Measurements from ENCODE around the gene RAB8A.
"Not testable (repeated sequence)": the region's sequence is repeated elsewhere in the genome, so short reads cannot be mapped to it uniquely, and the experiment has no call there.

RAB8A gene

GRCh38 chr19:16143399-16144215, 31.9 kb downstream of the RAB8A start, which contains the start of gene HSH2D:
Gene HSH2D (plus strand): TSS chr19:16143685. CDS start chr19:16148751, 5,066 bp downstream.
- DNase-seq: peak; percentile 81

DNA sequence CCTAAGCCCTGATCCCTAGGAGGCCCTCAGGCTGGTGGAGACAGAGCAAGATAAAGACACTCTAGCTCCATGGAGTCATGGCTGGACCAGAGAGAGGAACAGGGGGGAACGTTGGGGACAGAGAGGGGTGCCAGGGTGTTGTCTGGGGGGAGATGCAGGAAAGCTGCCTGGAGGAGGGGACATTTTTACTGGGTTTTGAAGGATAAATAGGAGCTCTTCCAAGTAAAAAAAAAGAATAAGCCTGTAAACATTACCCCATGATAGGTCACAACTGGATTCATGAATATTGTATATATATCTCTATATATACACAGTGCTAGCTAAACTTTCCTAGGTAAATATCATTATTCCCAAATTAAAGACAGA, 32.5 kb downstream of the RAB8A start:
- no peak for DNase-seq

GRCh38 chr19:16146112-16146511, 34.4 kb downstream of the RAB8A start:
- no peak for DNase-seq

DNA sequence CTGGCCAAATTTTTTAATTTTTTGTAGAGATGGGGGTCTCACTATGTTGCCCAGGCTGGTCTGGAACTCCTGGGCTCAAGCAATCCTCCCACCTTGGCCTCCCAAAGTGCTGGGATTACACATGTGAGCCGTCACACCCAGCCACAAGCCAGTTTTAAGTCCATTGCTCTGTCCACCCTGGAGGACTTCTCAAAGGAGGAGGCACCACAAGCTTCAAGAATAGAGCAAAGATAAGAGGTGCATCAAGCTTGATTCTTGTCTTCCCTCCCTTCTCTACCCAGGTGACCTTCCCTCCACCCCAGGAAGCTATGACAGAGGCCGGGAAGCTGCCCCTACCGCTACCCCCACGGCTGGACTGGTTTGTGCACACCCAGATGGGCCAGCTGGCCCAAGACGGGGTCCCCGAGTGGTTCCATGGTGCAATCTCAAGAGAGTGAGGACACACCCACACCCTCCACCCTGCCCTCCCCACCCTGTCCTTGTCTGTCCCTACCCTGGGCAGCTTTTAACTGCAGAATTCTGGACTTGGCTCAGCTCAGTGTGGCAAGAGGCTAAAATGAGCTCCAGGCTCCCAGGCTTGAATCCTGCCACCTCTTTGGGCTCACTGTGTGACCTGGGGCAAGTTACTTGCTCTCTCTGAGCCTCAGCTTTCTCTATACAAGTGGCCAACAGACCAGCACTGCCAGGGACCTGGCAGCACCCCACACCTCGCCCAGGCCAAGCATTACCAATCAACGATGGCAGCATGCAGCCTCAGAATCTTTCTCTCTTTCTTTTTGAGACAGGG, 36.9 kb downstream of the RAB8A start:
- no peak for DNase-seq

- no peak for DNase-seq
Measured at GRCh38 chr19:16153582-16154336, 42.1 kb downstream of the RAB8A start.

GRCh38 chr19:16154557-16154956, 42.9 kb downstream of the RAB8A start:
- DNase-seq: no peak

GRCh38 chr19:16155128-16155527, 43.4 kb downstream of the RAB8A start:
- DNase-seq: no peak

- DNase-seq: no peak
Measured at GRCh38 chr19:16156904-16157303, 45.2 kb downstream of the RAB8A start.

GRCh38 chr19:16157601-16158000, 45.9 kb downstream of the RAB8A start:
- no peak for DNase-seq

- DNase-seq: no peak
Measured at GRCh38 chr19:16159655-16160054, 48.0 kb downstream of the RAB8A start.

DNA sequence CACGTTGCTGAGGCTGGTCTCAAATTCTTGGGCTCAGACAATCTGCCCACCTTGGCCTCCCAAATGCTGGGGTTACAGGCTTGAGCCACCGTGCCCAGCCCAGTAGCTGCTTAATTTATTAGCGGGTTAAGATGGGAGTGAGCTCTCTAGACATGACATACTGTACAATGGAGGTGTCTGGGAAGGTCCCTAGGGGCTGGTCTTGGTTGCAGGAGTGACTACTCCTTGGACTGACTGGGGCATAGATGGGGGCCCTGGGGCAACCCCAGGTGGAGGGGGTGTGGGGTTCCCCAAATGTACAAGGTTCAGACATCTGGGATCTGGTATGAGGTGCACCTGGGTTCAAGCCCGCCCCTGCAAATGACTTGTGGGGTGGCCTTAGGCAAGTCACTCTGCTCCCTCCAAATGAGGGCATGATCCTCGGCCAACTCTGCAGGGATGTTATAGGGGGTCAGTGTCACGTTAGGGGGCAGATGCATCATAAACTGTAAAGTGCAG, 48.8 kb downstream of the RAB8A start:
- no peak for DNase-seq

DNA sequence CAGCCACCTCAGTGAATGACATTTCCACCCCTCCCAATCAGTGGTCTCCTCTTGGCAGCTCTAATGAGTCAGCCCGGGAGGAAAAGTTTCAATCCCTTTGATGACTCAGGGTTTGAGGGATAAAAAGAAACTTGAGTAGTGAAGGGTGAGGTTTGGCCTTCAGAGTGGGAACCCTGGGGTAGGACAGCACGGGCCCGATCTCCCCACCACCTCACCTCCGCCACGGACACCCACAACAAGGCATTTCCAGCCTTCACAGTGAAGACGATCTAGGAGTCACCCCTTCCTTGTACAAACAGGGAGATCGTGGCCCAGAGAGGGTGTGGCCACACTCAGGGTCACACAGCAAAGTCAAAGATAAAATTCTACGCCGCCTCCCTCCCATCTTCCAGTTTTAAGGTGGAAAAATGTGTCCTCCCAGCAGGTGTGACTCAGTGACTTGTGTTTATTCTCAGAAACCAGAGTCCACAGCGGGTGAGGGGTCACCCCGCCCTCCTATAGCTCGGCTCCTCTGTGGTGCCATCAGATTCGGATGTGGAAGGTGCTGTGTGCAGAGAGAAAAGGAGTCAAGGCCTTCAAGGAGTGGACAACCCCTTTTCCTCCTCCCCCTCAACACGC, 49.4 kb downstream of the RAB8A start:
- no peak for DNase-seq

- no peak for DNase-seq
Measured at GRCh38 chr19:16161840-16162239, 50.2 kb downstream of the RAB8A start.

DNA sequence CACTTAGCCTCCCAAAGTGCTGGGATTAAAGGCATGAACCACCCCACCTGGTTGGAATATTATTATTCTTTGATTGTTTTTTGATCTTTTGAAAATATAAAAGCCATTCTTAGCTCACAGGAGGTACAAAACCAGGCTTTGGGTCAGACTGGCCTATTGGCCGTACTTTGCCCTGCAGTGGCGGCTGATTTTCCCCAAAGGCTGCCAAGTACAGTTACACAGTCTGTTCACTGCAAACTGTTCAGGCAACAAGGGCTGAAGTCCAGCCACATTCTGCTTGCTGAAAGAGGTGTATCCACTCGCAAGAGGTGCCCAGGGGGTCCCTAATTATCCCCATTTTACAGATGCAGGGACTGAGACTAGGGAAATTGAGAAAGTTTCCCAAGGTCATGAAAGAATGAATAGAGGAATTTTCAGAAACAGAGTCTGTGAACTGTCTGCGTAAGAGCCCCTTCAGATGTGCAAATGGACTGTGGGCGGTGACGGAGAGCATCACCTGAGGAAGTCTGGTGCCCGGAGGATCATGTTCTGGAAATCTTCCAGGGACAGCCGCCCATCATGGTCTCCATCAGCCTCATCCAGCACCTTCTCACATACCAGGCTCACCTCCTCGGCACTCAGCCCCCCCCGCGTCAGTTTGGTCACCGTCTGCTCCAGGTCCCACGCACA, 52.7 kb downstream of the RAB8A start:
- no peak for DNase-seq

GRCh38 chr19:16166417-16166816, 54.7 kb downstream of the RAB8A start:
- no peak for DNase-seq

DNA sequence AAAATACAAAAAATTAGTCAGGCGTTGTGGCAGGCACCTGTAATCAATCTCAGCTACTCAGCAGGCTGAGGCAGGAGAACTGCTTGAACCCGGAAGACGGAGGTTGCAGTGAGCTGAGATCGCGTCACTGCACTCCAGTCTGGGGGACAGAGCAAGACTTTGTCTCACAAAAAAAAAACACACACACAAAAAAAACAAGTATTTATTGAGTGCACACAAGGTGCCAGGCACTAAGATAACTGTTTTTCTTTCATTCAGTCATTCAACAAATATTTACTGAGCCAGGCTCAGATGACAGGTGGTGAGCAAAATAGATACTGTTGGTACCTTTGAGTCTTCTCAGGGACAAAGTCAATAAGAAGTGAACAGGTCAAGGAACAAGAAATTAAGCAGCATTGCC, 55.4 kb downstream of the RAB8A start:
- no peak for DNase-seq

- DNase-seq: no peak
Measured at GRCh38 chr19:16168465-16169081, 56.9 kb downstream of the RAB8A start.

DNA sequence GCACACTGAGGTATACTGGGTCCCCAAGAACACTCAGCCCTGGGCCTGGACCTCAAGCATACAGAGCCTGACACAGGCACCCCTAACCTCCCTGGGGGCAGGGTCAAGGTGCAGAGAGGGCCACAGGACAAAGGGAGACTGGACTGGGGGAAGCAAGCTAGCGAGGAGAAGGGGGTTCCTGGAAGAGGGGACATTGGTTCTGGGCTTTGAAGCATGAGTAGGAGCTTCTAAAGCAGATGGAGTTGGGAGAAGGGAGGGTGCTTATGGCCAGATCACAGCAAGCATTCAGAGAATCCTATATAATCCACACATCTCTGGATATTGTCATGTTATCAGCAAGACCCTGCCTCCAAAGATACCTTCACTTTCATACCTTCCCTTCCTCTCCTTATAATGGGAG, 58.4 kb downstream of the RAB8A start:
- no peak for DNase-seq

DNA sequence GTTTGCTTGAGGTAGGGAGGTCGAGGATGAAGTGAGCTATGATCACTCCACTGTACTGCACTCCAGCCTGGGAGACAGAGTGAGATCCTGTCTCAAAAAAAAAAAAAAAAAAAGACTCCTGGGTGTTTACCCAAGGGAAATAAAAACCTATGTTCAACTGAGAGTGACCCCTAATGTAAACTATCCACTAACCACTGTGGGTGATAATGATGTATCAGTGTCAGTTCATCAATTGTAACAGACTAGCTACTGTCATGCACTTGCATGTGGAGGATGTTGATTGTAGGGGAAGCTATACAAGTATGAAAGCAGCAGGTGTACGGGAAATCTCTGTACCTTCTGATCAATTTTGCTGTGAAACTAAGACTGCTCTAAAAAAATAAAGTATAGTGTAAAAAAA, 64.3 kb downstream of the RAB8A start:
- DNase-seq: no peak

- not testable (repeated sequence) for DNase-seq
Measured at GRCh38 chr19:16178866-16179265, 67.2 kb downstream of the RAB8A start.

DNA sequence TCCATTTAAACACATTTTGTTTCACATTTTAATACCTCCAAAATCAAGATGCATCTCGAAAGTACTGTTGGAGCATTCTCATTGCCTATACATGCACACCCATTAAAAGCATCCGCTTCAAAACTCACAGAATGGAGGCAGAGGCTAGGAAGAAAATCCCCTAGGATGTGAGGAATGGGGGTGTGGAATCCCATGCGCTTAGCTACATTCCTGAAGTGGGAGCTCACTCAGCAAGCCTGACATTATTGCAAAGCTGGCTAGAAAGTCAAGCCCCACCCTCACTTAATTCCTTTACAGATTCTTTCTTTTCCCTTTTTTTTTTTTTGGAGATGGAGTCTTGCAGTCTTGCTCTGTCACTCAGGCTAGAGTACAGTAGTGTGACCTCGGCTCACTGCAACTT, 68.9 kb downstream of the RAB8A start:
- no peak for DNase-seq
